Measurements from ENCODE around the gene ARHGAP20.

GRCh38 chr11:110621826-110622225, 90.4 kb downstream of the ARHGAP20 start:
- no peak for TF ChIP-seq EZH2 (IDR thresholded peaks at IDR 0.05; ENCODE audit: insufficient read depth, poor library complexity, severe bottlenecking)
- no peak for TF ChIP-seq EZH2phosphoT487 (IDR thresholded peaks at IDR 0.05; ENCODE audit: insufficient read depth, low read depth)

All from GM23248 (cell line).